Superior temporal gyrus (tissue), 1 donor: ENCODE measurements around the gene AMFR.
"Not testable (repeated sequence)": the region's sequence is repeated elsewhere in the genome, so short reads cannot be mapped to it uniquely, and the experiment has no call there.

Experiments
- DNase-seq: peaks from one replicate; pipeline ENCODE4 v3.0.0-alpha.2; 2016; ENCODE audit errors: extremely low spot score

Gene AMFR

GRCh38 chr16:56388209-56388608 lies 37.1 kb downstream of the AMFR start:
- DNase-seq, result no peak

GRCh38 chr16:56387396-56387795 lies 37.9 kb downstream of the AMFR start:
- no peak for DNase-seq

- DNase-seq, result no peak
These were observed 41.1 kb downstream of the AMFR start for GRCh38 chr16:56384074-56384721.

GRCh38 chr16:56382901-56383355 lies 42.4 kb downstream of the AMFR start:
- DNase-seq, result no peak

- DNase-seq, result no peak
These were observed 42.9 kb downstream of the AMFR start for GRCh38 chr16:56382459-56382858.

- not testable (repeated sequence) for DNase-seq
These were observed 44.4 kb downstream of the AMFR start for GRCh38 chr16:56380778-56381485.

- not testable (repeated sequence) for DNase-seq
These were observed 46.3 kb downstream of the AMFR start for GRCh38 chr16:56379044-56379443.

GRCh38 chr16:56375792-56376191 lies 49.6 kb downstream of the AMFR start:
- DNase-seq, result not testable (repeated sequence)

- DNase-seq, result no peak
These were observed 52.3 kb downstream of the AMFR start for GRCh38 chr16:56373003-56373402.

- DNase-seq, result no peak
These were observed 53.2 kb downstream of the AMFR start for GRCh38 chr16:56372013-56372634.

- DNase-seq, result no peak
These were observed 53.7 kb downstream of the AMFR start for GRCh38 chr16:56371660-56371937.

GRCh38 chr16:56370875-56371659 lies 54.3 kb downstream of the AMFR start:
- no peak for DNase-seq

- DNase-seq, result no peak
These were observed 55.0 kb downstream of the AMFR start for GRCh38 chr16:56370185-56370874.

- no peak for DNase-seq
These were observed 56.1 kb downstream of the AMFR start for GRCh38 chr16:56369202-56369601.

- DNase-seq, result no peak
These were observed 56.8 kb downstream of the AMFR start for GRCh38 chr16:56368545-56368944.

- no peak for DNase-seq
These were observed 57.6 kb downstream of the AMFR start for GRCh38 chr16:56367764-56368163.

GRCh38 chr16:56366945-56367344 lies 58.4 kb downstream of the AMFR start:
- DNase-seq, result no peak

- DNase-seq, result no peak
These were observed 59.8 kb downstream of the AMFR start for GRCh38 chr16:56365552-56365951.

GRCh38 chr16:56364865-56365264 lies 60.5 kb downstream of the AMFR start:
- no peak for DNase-seq

- DNase-seq, result no peak
These were observed 61.4 kb downstream of the AMFR start for GRCh38 chr16:56363781-56364565.

- no peak for DNase-seq
These were observed 62.1 kb downstream of the AMFR start for GRCh38 chr16:56363181-56363716.
